Measurements from ENCODE around the gene CAV1. TPM values are rescaled to one million over a fixed set of nuclear protein-coding genes. Genes with fewer than 3 reads are reported as not detected.

The CAV1 gene
- total RNA-seq, 2 donors from 2014 or later, result 396 to 398 TPM

DNA sequence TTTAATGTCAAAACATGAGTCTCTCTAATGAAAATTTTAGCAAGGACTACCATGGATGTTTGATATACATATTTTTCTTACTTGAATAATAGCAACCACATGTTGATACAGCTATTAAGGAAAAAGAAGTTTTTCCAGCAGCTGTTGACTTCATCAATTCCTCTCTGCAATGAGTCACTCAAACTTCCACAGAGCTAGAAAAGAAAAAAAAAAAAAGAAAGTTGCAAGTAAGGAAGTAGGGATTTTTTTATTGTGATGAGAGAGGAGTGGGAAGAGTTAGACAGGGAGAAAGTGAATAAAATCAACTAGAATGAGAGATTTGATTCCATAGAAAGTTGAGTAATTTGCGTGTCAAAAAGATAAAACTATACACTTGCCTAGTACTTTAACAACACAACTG, 46.2 kb downstream of the CAV1 start:
- no peak overlapping the region for H3K4me3 ChIP-seq
- no peaks in the 10 kb centered on the region for H3K9me3 ChIP-seq
- H3K4me1 ChIP-seq, result peaks cover 0 to 30% of the 10 kb centered on the region in 2 donors
- no peaks in the 10 kb centered on the region for H3K36me3 ChIP-seq
- TF ChIP-seq CTCF (IDR thresholded peaks at IDR 0.05), result no peak
- H3K27me3 ChIP-seq, result no peaks in the 10 kb centered on the region
- no peak for DNase-seq (ENCODE audit: low spot score)
- H3K27ac ChIP-seq, result no peak overlapping the region

DNA sequence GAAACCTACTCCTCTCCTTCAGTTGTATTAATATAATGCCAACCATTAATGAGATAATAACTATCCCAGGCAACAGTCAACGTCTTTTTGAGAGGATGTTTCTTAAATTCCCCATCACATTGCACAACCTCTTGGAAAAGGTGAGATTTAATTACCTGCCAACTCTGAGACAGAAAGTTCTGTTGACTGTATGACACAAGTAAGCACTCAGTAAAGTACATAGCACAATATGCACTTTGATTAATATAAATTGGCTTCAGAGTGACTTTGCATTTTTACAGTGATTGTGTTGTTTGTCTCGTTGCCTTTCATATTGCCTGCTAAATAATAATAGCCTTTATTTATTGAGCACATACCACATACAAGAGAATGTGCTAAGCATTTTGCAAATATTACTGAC, 46.7 kb downstream of the CAV1 start:
- DNase-seq (ENCODE audit: low spot score), result no peak
- no peak overlapping the region for H3K27ac ChIP-seq

DNA sequence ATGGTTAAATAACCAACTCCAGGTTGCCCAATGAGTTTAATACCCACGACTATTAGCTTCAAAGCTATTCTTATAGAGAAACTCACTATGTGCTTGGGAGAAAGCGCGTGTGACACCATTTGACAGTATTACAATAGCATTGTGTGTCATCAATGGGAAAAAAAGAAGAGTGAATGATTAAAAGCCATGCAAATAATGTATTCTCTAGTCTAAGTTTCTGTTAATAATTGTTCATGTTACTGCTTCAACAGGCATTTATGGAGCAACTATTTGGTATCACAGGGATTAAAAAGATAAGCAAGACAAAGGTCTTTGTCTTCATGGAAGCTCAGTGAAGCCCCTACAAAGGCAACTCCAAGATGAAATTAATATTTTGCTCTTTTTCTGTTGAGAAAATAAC, 47.2 kb downstream of the CAV1 start:
- Histone ChIP-seq H3K27me3 (no peaks in the 10 kb centered on the region), H3K36me3 (no peaks in the 10 kb centered on the region), H3K4me1 (peaks cover 0 to 40% of the 10 kb centered on the region in 2 donors), H3K9me3 (no peaks in the 10 kb centered on the region), H3K27ac (no peak overlapping the region), H3K4me3 (no peak overlapping the region)
- no peak for DNase-seq (ENCODE audit: low spot score)
- TF ChIP-seq CTCF (IDR thresholded peaks at IDR 0.05), result no peak

More for the DNA sequence above, 46.7 kb downstream of the CAV1 start:
- Histone ChIP-seq H3K4me1 (peaks cover 0 to 36% of the 10 kb centered on the region in 2 donors), H3K27me3 (no peaks in the 10 kb centered on the region), H3K9me3 (no peaks in the 10 kb centered on the region), H3K4me3 (no peak overlapping the region), H3K36me3 (no peaks in the 10 kb centered on the region)
- TF ChIP-seq CTCF (IDR thresholded peaks at IDR 0.05), result no peak

- H3K4me1 ChIP-seq, result peaks cover 0 to 49% of the 10 kb centered on the region in 2 donors
- no peak overlapping the region for H3K4me3 ChIP-seq
- DNase-seq (ENCODE audit: low spot score), result no peak
- peak overlapping the region; percentile 45 to 59 for H3K27ac ChIP-seq
- no peaks in the 10 kb centered on the region for H3K9me3 ChIP-seq
- no peaks in the 10 kb centered on the region for H3K27me3 ChIP-seq
- TF ChIP-seq CTCF (IDR thresholded peaks at IDR 0.05), result no peak
- H3K36me3 ChIP-seq, result no peaks in the 10 kb centered on the region
Measured at GRCh38 chr7:116573541-116573940, 48.7 kb downstream of the CAV1 start.

GRCh38 chr7:116574025-116574822, 49.4 kb downstream of the CAV1 start:
- DNase-seq (ENCODE audit: low spot score), result no peak
- H3K4me1 ChIP-seq, result peaks cover 0 to 49% of the 10 kb centered on the region in 2 donors
- H3K27me3 ChIP-seq, result no peaks in the 10 kb centered on the region
- no peaks in the 10 kb centered on the region for H3K9me3 ChIP-seq
- no peak overlapping the region for H3K4me3 ChIP-seq
- H3K36me3 ChIP-seq, result no peaks in the 10 kb centered on the region
- TF ChIP-seq CTCF (IDR thresholded peaks at IDR 0.05), result no peak
- H3K27ac ChIP-seq, result peak overlapping the region; percentile 45 to 59

Measured in right atrium auricular region (tissue), 2 donors.